DMS153 (cell line): ENCODE results near the gene ANKLE1.
"Not testable (repeated sequence)": the region's sequence is repeated elsewhere in the genome, so short reads cannot be mapped to it uniquely, and the experiment has no call there.

Experiments used
- DNase-seq: peaks from one replicate; lab custom pipeline; 2025; lab: John Stamatoyannopoulos, UW

ANKLE1 gene

GRCh38 chr19:17283504-17283996, 1.8 kb downstream of the ANKLE1 start:
- DNase-seq, result no peak

- DNase-seq, result no peak
These were observed 3.9 kb downstream of the ANKLE1 start for GRCh38 chr19:17285415-17286135.

- DNase-seq, result no peak
These were observed 4.6 kb downstream of the ANKLE1 start for GRCh38 chr19:17286263-17286662.

GRCh38 chr19:17286752-17287151, 5.1 kb downstream of the ANKLE1 start:
- DNase-seq, result no peak

GRCh38 chr19:17289489-17289888, 7.8 kb downstream of the ANKLE1 start:
- DNase-seq, result no peak

GRCh38 chr19:17292301-17293074, 10.8 kb downstream of the ANKLE1 start:
- DNase-seq, result no peak

GRCh38 chr19:17293605-17294004, 11.9 kb downstream of the ANKLE1 start:
- DNase-seq, result no peak

- DNase-seq, result no peak
These were observed 12.6 kb downstream of the ANKLE1 start for GRCh38 chr19:17294051-17294891.

GRCh38 chr19:17295551-17295950, 13.8 kb downstream of the ANKLE1 start:
- not testable (repeated sequence) for DNase-seq

- DNase-seq, result no peak
These were observed 14.6 kb downstream of the ANKLE1 start for GRCh38 chr19:17296273-17296672.

- no peak for DNase-seq
These were observed 15.3 kb downstream of the ANKLE1 start for GRCh38 chr19:17296976-17297375.

GRCh38 chr19:17300992-17301619, 19.4 kb downstream of the ANKLE1 start:
- no peak for DNase-seq

GRCh38 chr19:17302391-17303166, 20.9 kb downstream of the ANKLE1 start:
- DNase-seq, result no peak

- DNase-seq, result peak; percentile 93
These were observed 21.7 kb downstream of the ANKLE1 start, which contains the start of gene ABHD8 for GRCh38 chr19:17303167-17303939. Gene ABHD8, minus strand, starts transcription at chr19:17303425. Its CDS starts 1,809 bp downstream, at chr19:17301616.

GRCh38 chr19:17303940-17304267, 22.2 kb downstream of the ANKLE1 start:
- DNase-seq, result no peak

- DNase-seq, result no peak
These were observed 22.9 kb downstream of the ANKLE1 start for GRCh38 chr19:17304386-17305215.

GRCh38 chr19:17305216-17305516, 23.5 kb downstream of the ANKLE1 start:
- no peak for DNase-seq

GRCh38 chr19:17305517-17306284, 24.0 kb downstream of the ANKLE1 start, which contains the start of gene MRPL34:
Gene MRPL34, plus strand, starts transcription at chr19:17305872. Its CDS starts 21 bp downstream, at chr19:17305893.
- peak; percentile 99 for DNase-seq

GRCh38 chr19:17306285-17306714, 24.6 kb downstream of the ANKLE1 start:
- no peak for DNase-seq
